Measurements from ENCODE around the gene HNRNPA1.

DNA sequence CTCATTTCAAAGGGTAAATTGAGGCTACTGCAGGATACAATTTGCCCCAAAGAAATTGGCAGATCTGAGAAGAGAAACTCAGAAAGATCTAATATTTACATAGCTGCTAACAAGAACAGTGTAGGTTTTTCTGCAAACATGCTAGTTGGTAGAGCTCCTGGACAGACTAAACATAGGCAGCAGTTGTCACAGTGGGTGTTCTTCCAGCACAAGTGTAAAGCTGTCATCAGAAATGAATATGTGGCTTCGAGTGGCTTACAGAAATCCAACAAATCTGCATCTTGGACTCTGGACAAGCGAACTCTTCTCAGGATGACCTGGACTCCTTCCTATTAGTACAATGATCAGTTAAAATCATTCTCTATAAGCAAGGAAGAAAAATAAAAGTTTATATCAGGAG lies 6.5 kb upstream of the HNRNPA1 start:
- TF ChIP-seq TOX (CRISPR knock-in tag; IDR thresholded peaks at IDR 0.05; ENCODE audit: borderline replicate concordance) (no peak), RARB (CRISPR knock-in tag; IDR thresholded peaks at IDR 0.05) (no peak), PPARA (CRISPR knock-in tag; IDR thresholded peaks at IDR 0.05; ENCODE audit: borderline replicate concordance) (no peak), ZNF565 (CRISPR knock-in tag; conservative IDR thresholded peaks at IDR 0.05; ENCODE audit: low read depth) (no peak), ZFP30 (CRISPR knock-in tag; IDR thresholded peaks at IDR 0.05) (no peak), BACH2 (CRISPR knock-in tag; IDR thresholded peaks at IDR 0.05; ENCODE audit: borderline replicate concordance) (no peak), ISL1 (CRISPR knock-in tag; IDR thresholded peaks at IDR 0.05) (no peak), OSR1 (CRISPR knock-in tag; IDR thresholded peaks at IDR 0.05) (no peak), ARNTL (CRISPR knock-in tag; IDR thresholded peaks at IDR 0.05; ENCODE audit: borderline replicate concordance, low read depth) (no peak), SNAI2 (CRISPR knock-in tag; IDR thresholded peaks at IDR 0.05) (no peak), ZC3H10 (CRISPR knock-in tag; IDR thresholded peaks at IDR 0.05) (no peak)
- TF ChIP-seq, protein P1, sequence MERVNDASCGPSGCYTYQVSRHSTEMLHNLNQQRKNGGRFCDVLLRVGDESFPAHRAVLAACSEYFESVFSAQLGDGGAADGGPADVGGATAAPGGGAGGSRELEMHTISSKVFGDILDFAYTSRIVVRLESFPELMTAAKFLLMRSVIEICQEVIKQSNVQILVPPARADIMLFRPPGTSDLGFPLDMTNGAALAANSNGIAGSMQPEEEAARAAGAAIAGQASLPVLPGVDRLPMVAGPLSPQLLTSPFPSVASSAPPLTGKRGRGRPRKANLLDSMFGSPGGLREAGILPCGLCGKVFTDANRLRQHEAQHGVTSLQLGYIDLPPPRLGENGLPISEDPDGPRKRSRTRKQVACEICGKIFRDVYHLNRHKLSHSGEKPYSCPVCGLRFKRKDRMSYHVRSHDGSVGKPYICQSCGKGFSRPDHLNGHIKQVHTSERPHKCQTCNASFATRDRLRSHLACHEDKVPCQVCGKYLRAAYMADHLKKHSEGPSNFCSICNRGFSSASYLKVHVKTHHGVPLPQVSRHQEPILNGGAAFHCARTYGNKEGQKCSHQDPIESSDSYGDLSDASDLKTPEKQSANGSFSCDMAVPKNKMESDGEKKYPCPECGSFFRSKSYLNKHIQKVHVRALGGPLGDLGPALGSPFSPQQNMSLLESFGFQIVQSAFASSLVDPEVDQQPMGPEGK (CRISPR knock-in tag; IDR thresholded peaks at IDR 0.05; ENCODE audit: borderline replicate concordance) = no peak
- TF ChIP-seq, protein P2, sequence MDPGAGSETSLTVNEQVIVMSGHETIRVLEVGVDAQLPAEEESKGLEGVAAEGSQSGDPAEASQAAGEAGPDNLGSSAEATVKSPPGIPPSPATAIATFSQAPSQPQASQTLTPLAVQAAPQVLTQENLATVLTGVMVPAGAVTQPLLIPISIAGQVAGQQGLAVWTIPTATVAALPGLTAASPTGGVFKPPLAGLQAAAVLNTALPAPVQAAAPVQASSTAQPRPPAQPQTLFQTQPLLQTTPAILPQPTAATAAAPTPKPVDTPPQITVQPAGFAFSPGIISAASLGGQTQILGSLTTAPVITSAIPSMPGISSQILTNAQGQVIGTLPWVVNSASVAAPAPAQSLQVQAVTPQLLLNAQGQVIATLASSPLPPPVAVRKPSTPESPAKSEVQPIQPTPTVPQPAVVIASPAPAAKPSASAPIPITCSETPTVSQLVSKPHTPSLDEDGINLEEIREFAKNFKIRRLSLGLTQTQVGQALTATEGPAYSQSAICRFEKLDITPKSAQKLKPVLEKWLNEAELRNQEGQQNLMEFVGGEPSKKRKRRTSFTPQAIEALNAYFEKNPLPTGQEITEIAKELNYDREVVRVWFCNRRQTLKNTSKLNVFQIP (CRISPR knock-in tag; IDR thresholded peaks at IDR 0.05; ENCODE audit: borderline replicate concordance, low read depth) = no peak

Data from SK-N-SH treated with all-trans-retinoic acid at 6 μM for 48 hours (cell line).